ENCODE data around the gene CHN2.

The CHN2 gene

GRCh38 chr7:29229066-29229465 lies 34.5 kb downstream of the CHN2 start:
- no peak for DNase-seq

DNA sequence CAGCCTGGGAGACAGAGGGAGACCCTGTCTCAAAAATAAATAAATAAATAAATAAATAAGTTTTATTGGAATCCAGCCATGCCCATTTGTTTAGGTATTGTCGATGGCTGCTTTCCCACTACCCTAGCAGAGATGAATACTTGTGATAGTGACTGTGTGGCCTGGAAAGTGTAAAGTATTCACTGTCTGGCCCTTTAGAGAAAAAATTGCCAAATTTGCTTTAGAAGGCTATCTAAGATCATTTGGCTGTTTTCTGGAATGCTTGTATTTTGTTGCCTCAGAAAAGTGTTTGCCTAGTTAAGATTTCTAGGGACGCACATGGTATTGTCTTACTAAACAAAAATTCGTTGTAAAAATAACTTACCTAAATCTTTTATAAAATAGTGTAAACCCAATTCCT lies 35.4 kb downstream of the CHN2 start:
- DNase-seq: no peak

DNA sequence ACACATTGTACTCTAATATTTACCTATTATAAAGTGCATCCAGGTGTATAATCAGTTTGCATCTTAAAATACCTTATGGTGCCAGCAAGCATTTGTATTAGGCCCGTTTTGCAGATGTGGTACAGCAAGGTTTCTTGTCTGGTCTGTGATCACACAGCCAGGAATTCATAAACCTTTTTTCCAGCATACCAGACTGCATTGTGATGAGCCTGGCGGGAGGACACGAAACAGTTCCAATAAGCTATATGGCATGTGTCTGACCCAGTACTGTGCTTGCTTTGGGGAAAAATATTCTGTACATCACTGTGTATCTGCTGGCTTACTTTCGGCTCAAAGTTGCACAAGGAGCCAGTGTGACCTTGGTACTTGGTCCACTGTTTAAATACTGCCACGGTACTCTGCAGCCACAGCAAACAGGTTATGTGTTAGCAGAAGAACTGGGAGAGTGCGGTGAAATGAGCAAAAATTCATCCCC lies 36.3 kb downstream of the CHN2 start:
- no peak for DNase-seq

DNA sequence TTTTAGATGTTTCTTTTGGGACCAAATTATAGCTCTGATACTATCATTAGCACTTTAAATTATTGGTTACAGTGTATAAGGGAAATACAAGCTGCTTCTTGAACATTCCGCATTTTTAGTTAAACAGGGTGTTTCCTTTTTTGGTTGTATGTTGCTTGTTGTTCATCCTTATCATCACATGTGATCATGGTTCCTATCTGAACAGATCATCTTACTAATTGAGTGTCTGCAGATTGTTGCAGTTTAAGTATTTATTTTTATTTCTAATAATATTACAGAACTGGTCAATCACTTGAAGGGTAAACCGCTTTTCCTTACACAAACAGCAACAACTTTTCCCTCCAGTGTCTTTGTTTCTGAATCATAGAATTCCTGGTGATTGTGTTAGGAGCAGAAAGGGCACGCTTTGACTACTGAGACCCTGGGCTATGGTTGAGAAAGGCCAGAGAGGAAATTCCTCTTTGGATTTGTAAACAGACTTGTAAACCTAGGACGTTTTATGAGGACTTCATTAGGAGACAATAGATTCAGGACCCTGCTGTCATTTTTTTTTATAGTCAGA lies 37.2 kb downstream of the CHN2 start:
- DNase-seq: no peak

DNA sequence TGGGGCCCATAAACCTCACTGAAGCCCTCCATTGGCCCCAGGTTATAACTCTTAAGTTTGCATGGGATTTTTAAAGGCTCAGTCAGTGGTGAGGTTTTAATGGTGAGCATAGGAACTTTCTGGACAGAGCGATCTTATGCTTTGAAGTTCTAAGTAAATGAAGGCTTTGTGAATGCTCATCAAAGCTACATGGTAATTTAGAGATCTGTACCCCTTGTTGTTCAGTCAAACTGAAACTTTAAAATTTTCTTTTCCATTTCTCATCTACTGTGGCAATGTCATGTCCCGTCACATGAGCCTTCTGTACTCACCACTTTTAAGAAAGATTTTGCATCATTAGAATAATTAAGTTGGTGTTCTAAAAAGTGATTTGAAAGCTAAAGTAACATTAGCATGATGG lies 39.9 kb downstream of the CHN2 start:
- DNase-seq: no peak

GRCh38 chr7:29236071-29236580 lies 41.6 kb downstream of the CHN2 start:
- DNase-seq: no peak

DNA sequence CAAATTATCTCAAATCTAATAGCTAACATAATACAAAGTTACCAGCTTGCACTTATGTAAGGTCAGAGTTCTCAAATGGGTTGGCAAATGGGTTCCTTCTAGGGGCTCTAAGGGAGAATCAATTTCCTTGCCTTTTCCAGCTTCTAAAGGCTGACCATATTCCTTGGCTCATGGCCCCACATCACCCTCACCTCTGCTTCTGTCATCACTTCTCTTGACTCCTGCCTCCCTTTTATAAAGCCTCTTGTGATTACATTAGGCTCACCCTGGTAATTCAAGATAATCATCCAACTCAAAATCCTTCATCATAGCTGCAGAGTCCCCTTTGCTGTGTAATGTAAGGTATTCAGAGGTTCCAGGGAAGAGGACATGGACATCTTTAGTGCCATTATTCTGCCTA lies 42.1 kb downstream of the CHN2 start:
- DNase-seq: no peak

DNA sequence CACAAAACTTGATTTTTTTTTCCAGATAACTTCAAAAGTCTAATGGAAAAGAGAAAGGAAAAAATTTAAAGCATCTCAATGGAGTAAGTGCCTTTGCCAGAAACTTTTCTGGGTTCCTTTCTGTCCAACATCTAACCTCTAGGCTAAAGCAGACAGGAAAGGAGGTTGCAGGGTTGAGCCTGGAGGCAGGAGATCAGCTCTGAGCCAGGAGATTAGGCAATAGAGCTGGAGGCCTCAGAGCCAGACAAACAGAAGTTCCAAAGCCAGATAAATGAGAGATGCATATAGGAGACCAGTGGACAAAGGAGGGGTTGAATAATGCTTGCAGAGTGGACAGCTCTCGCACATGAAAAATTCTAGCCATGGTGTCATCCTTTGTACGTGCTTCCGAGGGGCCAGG lies 42.9 kb downstream of the CHN2 start:
- no peak for DNase-seq

- no peak for DNase-seq
These were observed 45.1 kb downstream of the CHN2 start for GRCh38 chr7:29239638-29240037.

GRCh38 chr7:29242265-29242664 lies 47.7 kb downstream of the CHN2 start:
- DNase-seq: no peak

DNA sequence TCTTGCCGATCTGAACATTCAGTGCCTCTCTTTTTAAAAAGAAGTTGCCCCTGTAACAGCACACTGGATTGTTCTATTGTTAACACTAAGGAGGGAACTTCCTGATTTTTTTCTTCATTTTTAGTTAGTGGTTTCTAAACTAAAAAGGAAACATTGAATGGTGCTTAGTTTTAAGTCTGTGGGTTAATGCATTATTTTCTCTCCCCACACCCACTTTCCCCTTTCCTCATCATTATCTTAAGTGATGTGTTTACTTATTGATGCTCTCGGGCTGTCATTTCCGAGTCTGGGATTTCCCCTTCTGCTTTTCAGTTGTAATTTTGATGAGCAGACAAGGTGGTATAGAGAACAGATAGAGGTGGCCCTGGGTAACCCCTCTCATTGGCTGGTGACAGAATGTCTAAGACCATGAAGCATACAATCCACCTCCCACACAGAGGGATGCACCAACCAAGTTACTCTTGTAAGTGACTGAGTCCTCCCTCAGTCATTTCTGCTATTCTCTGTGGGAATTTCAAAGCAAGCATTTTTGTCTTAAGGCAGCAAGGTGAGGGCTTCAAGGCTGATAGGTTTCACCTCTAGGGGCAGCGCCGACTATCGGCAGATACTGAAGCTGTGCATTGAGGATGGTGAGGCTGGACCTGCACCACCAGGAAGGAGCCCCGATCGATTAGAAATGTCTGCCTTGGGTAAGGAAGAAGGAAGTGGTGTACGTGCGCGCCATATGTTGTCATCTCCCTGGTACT lies 49.5 kb downstream of the CHN2 start:
- DNase-seq: peak; percentile 7

GRCh38 chr7:29247224-29247962 lies 52.8 kb downstream of the CHN2 start:
- DNase-seq: no peak

GRCh38 chr7:29247963-29248236 lies 53.3 kb downstream of the CHN2 start:
- DNase-seq: no peak

DNA sequence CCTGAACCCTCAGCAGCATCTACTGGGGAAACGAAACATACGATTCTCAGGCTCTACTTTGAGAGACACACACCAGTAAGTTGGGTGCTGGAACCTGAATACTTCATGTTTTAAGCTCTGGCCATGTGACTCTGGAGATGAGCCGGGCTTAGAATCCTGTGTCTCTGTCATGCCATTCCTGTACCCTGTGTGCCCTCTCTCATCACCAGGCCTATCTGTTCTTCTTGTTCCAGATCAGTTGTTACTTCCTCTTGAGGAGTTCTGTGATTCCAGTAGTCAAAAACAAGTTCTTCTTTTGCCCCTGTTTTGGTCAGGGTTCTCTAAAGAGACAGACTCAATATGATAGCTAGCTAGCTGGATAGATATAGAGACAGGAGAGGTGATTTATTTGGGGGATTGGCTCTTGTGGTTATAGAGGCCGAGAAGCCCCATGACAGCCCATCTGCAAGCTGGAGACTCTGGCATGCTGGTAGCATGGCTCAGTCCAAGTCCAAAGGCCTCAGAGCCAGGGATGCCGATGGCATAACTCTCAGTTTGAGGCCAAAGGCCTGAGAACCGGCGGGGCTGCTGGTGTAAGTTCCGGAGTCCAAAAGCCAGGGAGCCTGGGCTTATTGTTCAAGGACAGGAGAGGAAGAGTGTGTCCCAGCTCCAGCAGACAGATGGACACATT lies 54.3 kb downstream of the CHN2 start:
- DNase-seq: no peak

DNA sequence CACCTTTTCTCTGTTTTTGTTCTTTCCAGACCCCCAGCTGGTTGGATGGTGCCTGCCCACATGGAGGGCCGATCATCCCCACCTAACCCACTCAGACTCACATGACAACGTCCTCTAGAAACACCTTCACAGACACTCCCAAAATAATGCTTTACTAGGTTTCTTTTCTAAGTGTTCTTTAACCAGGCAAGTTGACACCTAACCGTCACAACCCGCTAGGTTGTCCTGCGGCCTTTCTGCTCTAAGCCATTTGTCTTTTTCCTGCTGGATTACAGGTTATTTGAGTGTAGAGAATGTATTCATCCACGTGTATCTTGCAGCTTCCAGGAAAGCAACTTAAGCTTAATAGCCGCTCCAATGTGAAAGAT lies 54.8 kb downstream of the CHN2 start:
- no peak for DNase-seq

DNA sequence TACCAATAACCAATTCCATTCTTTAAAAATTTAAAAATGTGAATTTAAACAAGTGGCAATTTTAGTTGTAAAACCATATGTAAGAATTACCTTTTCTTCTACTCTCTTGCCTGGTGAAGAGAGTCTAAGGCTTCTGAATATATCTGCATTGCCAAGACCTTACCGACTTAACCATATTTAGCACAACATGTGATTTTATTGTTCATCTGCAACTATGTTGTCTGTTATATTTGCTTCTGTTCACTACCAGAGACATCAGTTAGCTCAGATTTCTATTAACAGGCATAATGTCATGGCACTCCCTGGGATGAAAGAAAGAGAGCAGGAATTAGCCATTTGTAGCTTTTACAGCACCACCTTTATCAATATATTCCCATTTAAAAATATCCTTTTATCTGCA lies 55.3 kb downstream of the CHN2 start:
- DNase-seq: no peak

- no peak for DNase-seq
These were observed 58.6 kb downstream of the CHN2 start for GRCh38 chr7:29253225-29253624.

GRCh38 chr7:29254591-29254990 lies 60.0 kb downstream of the CHN2 start:
- no peak for DNase-seq

GRCh38 chr7:29255199-29255878 lies 60.8 kb downstream of the CHN2 start:
- no peak for DNase-seq

- DNase-seq: no peak
These were observed 61.5 kb downstream of the CHN2 start for GRCh38 chr7:29255906-29256692.

- no peak for DNase-seq
These were observed 62.1 kb downstream of the CHN2 start for GRCh38 chr7:29256693-29257002.

GRCh38 chr7:29258951-29259350 lies 64.4 kb downstream of the CHN2 start:
- no peak for DNase-seq

Data from KG1 (cell line).